ENCODE results near the gene TIGD1. TPM values are rescaled to one million over a fixed set of nuclear protein-coding genes. Genes with fewer than 3 reads are reported as not detected.

Gene TIGD1
- 1 to 10 TPM; 4.3 to 8.6 (median 6.2) TPM for polyA plus RNA-seq (ENCODE audit: insufficient read length in 10 of 10)
- long read RNA-seq, donor 1, transcript TIGD1-201 (1 exons, 2,623 nt) = major isoform, 17 of 17 reads
- long read RNA-seq, donor 1, partial matches to known transcripts = 0 of 17 reads
- long read RNA-seq, donor 1, other reads (novel, unspliced or antisense) = 0 of 17 reads
- long read RNA-seq, donor 2, transcript TIGD1-201 (1 exons, 2,623 nt) = major isoform, 18 of 18 reads
- long read RNA-seq, donor 2, partial matches to known transcripts = 0 of 18 reads
- long read RNA-seq, donor 2, other reads (novel, unspliced or antisense) = 0 of 18 reads
- long read RNA-seq, donor 3 = 0 reads
- long read RNA-seq, donor 4, transcript TIGD1-201 (1 exons, 2,623 nt) = major isoform, 13 of 13 reads
- long read RNA-seq, donor 4, partial matches to known transcripts = 0 of 13 reads
- long read RNA-seq, donor 4, other reads (novel, unspliced or antisense) = 0 of 13 reads
- long read RNA-seq, donor 5, transcript TIGD1-201 (1 exons, 2,623 nt) = major isoform, 21 of 21 reads
- long read RNA-seq, donor 5, partial matches to known transcripts = 0 of 21 reads
- long read RNA-seq, donor 5, other reads (novel, unspliced or antisense) = 0 of 21 reads
- long read RNA-seq, donor 6, transcript TIGD1-201 (1 exons, 2,623 nt) = major isoform, 21 of 21 reads
- long read RNA-seq, donor 6, partial matches to known transcripts = 0 of 21 reads
- long read RNA-seq, donor 6, other reads (novel, unspliced or antisense) = 0 of 21 reads
- long read RNA-seq, donor 7, transcript TIGD1-201 (1 exons, 2,623 nt) = major isoform, 16 of 16 reads
- long read RNA-seq, donor 7, partial matches to known transcripts = 0 of 16 reads
- long read RNA-seq, donor 7, other reads (novel, unspliced or antisense) = 0 of 16 reads
- long read RNA-seq, donor 8, transcript TIGD1-201 (1 exons, 2,623 nt) = major isoform, 12 of 12 reads
- long read RNA-seq, donor 8, partial matches to known transcripts = 0 of 12 reads
- long read RNA-seq, donor 8, other reads (novel, unspliced or antisense) = 0 of 12 reads
- long read RNA-seq, donor 9, partial matches to known transcripts = 0 of 9 reads
- long read RNA-seq, donor 9, other reads (novel, unspliced or antisense) = 7 of 9 reads

- peak; percentile 94 to 98 (median 97) for DNase-seq
Measured at GRCh38 chr2:232550354-232551249, at the start of gene TIGD1, which contains the start of gene EIF4E2. Gene TIGD1, minus strand, starts transcription at chr2:232550557. Its CDS starts 675 bp downstream, at chr2:232549882. Gene EIF4E2, plus strand, starts transcription at chr2:232550689. Its CDS starts 36 bp downstream, at chr2:232550725.

- no peak for DNase-seq
Measured at GRCh38 chr2:232598293-232598692, 47.9 kb upstream of the TIGD1 start.

GRCh38 chr2:232597362-232598079, 47.2 kb upstream of the TIGD1 start:
- no peak for DNase-seq

GRCh38 chr2:232593982-232594381, 43.6 kb upstream of the TIGD1 start:
- no peak for DNase-seq

GRCh38 chr2:232592772-232593395, 42.5 kb upstream of the TIGD1 start:
- DNase-seq = no peak

GRCh38 chr2:232588680-232589585, 38.6 kb upstream of the TIGD1 start:
- peak in 2 of 3 donors; percentile 27 to 56 for DNase-seq

- no peak for DNase-seq
Measured at GRCh38 chr2:232588031-232588430, 37.7 kb upstream of the TIGD1 start.

GRCh38 chr2:232587512-232587911, 37.2 kb upstream of the TIGD1 start:
- DNase-seq = no peak

- DNase-seq = no peak
Measured at GRCh38 chr2:232586943-232587505, 36.7 kb upstream of the TIGD1 start.

- DNase-seq = no peak
Measured at GRCh38 chr2:232584238-232584637, 33.9 kb upstream of the TIGD1 start.

GRCh38 chr2:232581725-232582124, 31.4 kb upstream of the TIGD1 start:
- DNase-seq = no peak

- no peak for DNase-seq
Measured at GRCh38 chr2:232580648-232580981, 30.3 kb upstream of the TIGD1 start.

- DNase-seq = no peak
Measured at GRCh38 chr2:232578626-232579025, 28.3 kb upstream of the TIGD1 start.

- DNase-seq = peak in 1 of 3 donors; percentile 38
Measured at GRCh38 chr2:232577841-232578240, 27.5 kb upstream of the TIGD1 start.

- DNase-seq = no peak
Measured at GRCh38 chr2:232576995-232577394, 26.6 kb upstream of the TIGD1 start.

GRCh38 chr2:232575404-232575746, 25.0 kb upstream of the TIGD1 start:
- no peak for DNase-seq

GRCh38 chr2:232574674-232575403, 24.5 kb upstream of the TIGD1 start:
- peak in 2 of 3 donors; percentile 75 to 78 for DNase-seq

Measured in muscle of back (tissue), 13 donors.